Mononuclear cell (primary cell): ENCODE data around the gene HSD17B7. TPM values are rescaled to one million over a fixed set of nuclear protein-coding genes. Genes with fewer than 3 reads are reported as not detected.
A peak's percentile ranks its signal among the peaks of the same experiment; 100 is the strongest.
"Not testable (repeated sequence)": the region's sequence is repeated elsewhere in the genome, so short reads cannot be mapped to it uniquely, and the experiment has no call there.

Experiments used
- H3K27me3 ChIP-seq: 2 replicates; pipeline ENCODE4 v1.6.0; 2011; ENCODE audit warnings: low read length, control low read depth; ENCODE audit not compliant: insufficient read depth
- H3K4me1 ChIP-seq: 2 replicates; pipeline ENCODE4 v1.5.1; 2011; ENCODE audit warnings: mild to moderate bottlenecking, low read length, control low read depth; ENCODE audit not compliant: insufficient read depth
- H3K4me3 ChIP-seq: 2 replicates; pipeline ENCODE4 v1.5.1; 2011; ENCODE audit warnings: mild to moderate bottlenecking, low read length, moderate library complexity
- H3K9me3 ChIP-seq: 2 replicates; pipeline ENCODE4 v1.5.1; 2011; ENCODE audit warnings: low read depth, mild to moderate bottlenecking, control low read depth, low read length
- total RNA-seq: library from RNA; depleted of rRNA; stranded (reverse); fragments of >200 nt; gene quantifications from one replicate; pipeline ENCODE4 v1.2.3, GENCODE V29; 2012

HSD17B7 gene
- total RNA-seq, 1 donor = 6.7 TPM

- H3K4me3 ChIP-seq, H3K4me1 ChIP-seq, H3K27me3 ChIP-seq, H3K9me3 ChIP-seq: not testable (repeated sequence)
These were observed 1.7 kb upstream of the HSD17B7 start for GRCh38 chr1:162788783-162789182.

GRCh38 chr1:162790985-162791357 is 469 bp downstream of the HSD17B7 start:
- H3K4me3 ChIP-seq = peak overlapping the region; percentile 49
- not testable (repeated sequence) for H3K27me3 ChIP-seq, H3K9me3 ChIP-seq, H3K4me1 ChIP-seq

GRCh38 chr1:162794284-162794683 is 3.8 kb downstream of the HSD17B7 start:
- not testable (repeated sequence) for H3K27me3 ChIP-seq, H3K9me3 ChIP-seq, H3K4me3 ChIP-seq, H3K4me1 ChIP-seq

GRCh38 chr1:162796617-162797279 is 6.2 kb downstream of the HSD17B7 start:
- H3K4me1 ChIP-seq, H3K9me3 ChIP-seq, H3K4me3 ChIP-seq, H3K27me3 ChIP-seq: not testable (repeated sequence)

GRCh38 chr1:162799995-162800830 is 9.7 kb downstream of the HSD17B7 start:
- not testable (repeated sequence) for H3K4me1 ChIP-seq, H3K27me3 ChIP-seq, H3K9me3 ChIP-seq, H3K4me3 ChIP-seq

- not testable (repeated sequence) for H3K9me3 ChIP-seq, H3K4me1 ChIP-seq, H3K4me3 ChIP-seq, H3K27me3 ChIP-seq
These were observed 17.0 kb downstream of the HSD17B7 start for GRCh38 chr1:162807503-162807902.

GRCh38 chr1:162812357-162812756 is 21.9 kb downstream of the HSD17B7 start:
- not testable (repeated sequence) for H3K27me3 ChIP-seq, H3K4me3 ChIP-seq, H3K4me1 ChIP-seq, H3K9me3 ChIP-seq

GRCh38 chr1:162818136-162818535 is 27.6 kb downstream of the HSD17B7 start:
- H3K4me1 ChIP-seq, H3K9me3 ChIP-seq, H3K4me3 ChIP-seq: not testable (repeated sequence)
- peaks cover 23% of the 10 kb centered on the region for H3K27me3 ChIP-seq

GRCh38 chr1:162818666-162819065 is 28.2 kb downstream of the HSD17B7 start:
- H3K4me3 ChIP-seq, H3K9me3 ChIP-seq, H3K4me1 ChIP-seq: not testable (repeated sequence)
- peaks cover 28% of the 10 kb centered on the region for H3K27me3 ChIP-seq

GRCh38 chr1:162822391-162823200 is 32.1 kb downstream of the HSD17B7 start:
- Histone ChIP-seq H3K9me3 (no peaks in the 10 kb centered on the region), H3K4me3 (no peak overlapping the region), H3K27me3 (peaks cover 35% of the 10 kb centered on the region), H3K4me1 (peaks cover 9% of the 10 kb centered on the region)

- Histone ChIP-seq H3K4me3 (no peak overlapping the region), H3K4me1 (peaks cover 9% of the 10 kb centered on the region), H3K9me3 (no peaks in the 10 kb centered on the region), H3K27me3 (peaks cover 35% of the 10 kb centered on the region)
These were observed 32.7 kb downstream of the HSD17B7 start for GRCh38 chr1:162823231-162823630.

- H3K4me1 ChIP-seq = peaks cover 9% of the 10 kb centered on the region
- no peak overlapping the region for H3K4me3 ChIP-seq
- H3K27me3 ChIP-seq = peaks cover 39% of the 10 kb centered on the region
- no peaks in the 10 kb centered on the region for H3K9me3 ChIP-seq
These were observed 33.4 kb downstream of the HSD17B7 start for GRCh38 chr1:162823771-162824525.

GRCh38 chr1:162829268-162829667 is 38.8 kb downstream of the HSD17B7 start:
- no peaks in the 10 kb centered on the region for H3K9me3 ChIP-seq
- no peaks in the 10 kb centered on the region for H3K4me1 ChIP-seq
- no peak overlapping the region for H3K4me3 ChIP-seq
- H3K27me3 ChIP-seq = peaks cover 10% of the 10 kb centered on the region

GRCh38 chr1:162832470-162832869 is 42.0 kb downstream of the HSD17B7 start:
- no peaks in the 10 kb centered on the region for H3K4me1 ChIP-seq
- H3K9me3 ChIP-seq = no peaks in the 10 kb centered on the region
- H3K27me3 ChIP-seq = peaks cover 6% of the 10 kb centered on the region
- no peak overlapping the region for H3K4me3 ChIP-seq
